HG03159 (cell line): ENCODE results near the gene TNP2.
A peak's percentile ranks its signal among the peaks of the same experiment; 100 is the strongest.

Experiments
- ATAC-seq: cut with Tn5 transposase; IDR thresholded peaks from one replicate; pipeline ENCODE4 v1.9.1; 2021; ENCODE audit warnings: mild to moderate bottlenecking, moderate library complexity; ENCODE audit not compliant: unreplicated experiment

The TNP2 gene

GRCh38 chr16:11268921-11269375 lies at the start of gene TNP2:
Gene TNP2 (minus strand): TSS chr16:11269325. CDS start chr16:11269262, 63 bp downstream.
- ATAC-seq: no peak

GRCh38 chr16:11318817-11319216 lies 49.7 kb upstream of the TNP2 start:
- no peak for ATAC-seq

DNA sequence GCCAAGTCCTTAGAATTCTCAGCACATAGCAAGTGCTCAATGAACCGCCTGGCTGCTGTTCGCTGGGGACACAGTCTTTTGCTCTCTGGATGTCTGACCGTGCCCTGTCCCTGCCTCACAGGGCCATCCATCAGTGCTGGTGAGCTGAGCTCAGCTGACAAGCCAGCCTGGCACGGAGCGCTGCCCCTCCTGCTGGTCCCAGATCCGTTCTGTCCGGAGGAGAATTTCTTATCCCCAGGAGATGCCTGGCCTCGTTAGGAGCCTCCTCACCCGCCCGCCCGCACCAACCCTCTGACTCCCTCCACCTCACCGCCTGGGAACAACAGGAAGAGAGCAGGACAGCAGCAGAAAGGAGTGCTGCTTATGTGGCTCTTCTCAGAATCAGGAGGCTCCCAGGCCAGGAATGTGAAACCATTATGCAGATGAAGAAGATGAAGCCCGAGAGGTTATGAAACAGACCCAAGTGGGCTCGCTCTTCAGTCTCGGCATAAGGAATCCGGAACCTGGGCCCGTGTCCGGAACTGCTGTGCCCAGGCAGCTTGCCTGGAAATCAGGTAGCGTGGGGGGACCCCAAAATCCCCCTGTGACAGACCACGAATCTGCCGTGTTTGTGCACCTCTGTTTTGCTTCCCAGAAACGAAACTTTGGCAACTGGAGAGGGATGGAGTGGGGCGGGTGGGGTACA lies 47.3 kb upstream of the TNP2 start:
- no peak for ATAC-seq

GRCh38 chr16:11315510-11315909 lies 46.4 kb upstream of the TNP2 start:
- ATAC-seq: no peak

DNA sequence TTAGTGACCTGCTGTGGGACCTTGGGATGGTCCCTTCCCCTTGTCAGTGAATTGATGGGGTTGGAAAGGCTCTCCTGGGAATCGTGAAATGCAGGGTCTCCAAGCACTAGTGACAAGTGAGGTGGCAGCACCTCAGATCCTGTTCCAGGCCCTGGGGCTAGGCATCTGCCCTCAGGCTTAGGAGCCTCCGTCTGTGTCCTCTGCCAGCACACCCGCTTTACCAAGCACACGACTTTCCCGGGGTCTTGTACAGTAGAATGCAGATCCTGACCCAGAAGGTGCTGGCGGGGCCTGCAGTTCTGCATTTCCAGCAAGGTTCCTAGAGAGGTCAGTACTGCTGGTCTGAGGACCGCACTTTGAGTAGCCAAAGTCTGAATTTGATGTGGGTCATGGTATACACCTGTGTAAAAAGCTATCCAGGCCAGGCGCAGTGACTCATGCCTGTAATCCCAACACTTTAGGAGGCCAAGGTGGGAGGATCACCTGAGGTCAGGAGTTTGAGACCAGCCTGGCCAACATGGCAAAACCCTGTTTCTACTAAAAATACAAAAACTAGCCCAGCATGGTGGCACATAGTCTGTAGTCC lies 45.3 kb upstream of the TNP2 start:
- no peak for ATAC-seq

- ATAC-seq: no peak
Measured at GRCh38 chr16:11313493-11314308, 44.6 kb upstream of the TNP2 start.

GRCh38 chr16:11312718-11313492 lies 43.8 kb upstream of the TNP2 start:
- no peak for ATAC-seq

GRCh38 chr16:11310997-11311561 lies 42.0 kb upstream of the TNP2 start:
- peak; percentile 41 for ATAC-seq

GRCh38 chr16:11310634-11310977 lies 41.5 kb upstream of the TNP2 start:
- ATAC-seq: no peak

DNA sequence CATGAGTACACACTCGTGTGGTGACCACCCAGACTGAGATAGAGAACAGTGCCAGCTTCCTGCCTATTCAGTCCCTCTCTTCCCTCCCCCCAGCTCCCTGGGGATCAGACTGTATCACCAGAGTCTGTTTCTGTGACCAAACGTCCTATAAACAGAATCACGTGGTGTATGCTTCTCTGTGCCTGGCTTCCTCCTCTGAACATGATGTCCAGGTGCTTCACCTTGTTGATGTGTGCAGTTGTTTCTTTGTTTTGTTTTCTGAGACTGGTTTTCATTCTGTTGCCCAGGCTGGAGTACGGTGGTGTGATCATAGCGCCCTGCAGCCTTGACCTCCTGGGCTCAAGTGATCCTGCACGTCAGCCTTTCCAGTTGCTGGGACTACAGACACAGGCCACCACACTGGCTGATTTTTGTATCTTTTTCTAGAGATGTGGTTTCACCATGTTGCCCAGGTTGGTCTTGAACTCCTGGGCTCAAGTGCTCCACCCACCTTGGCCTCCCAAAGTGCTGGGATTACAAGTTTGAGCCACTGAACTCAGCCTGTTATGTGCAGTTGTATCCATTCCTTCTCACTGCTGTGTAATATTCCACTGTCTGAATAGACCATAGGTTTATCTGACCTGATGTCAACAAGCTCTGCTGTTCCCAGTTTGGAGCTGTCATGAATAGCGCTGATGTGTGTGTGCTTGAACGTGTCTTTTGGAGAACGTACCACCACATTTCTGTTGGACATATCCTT lies 40.9 kb upstream of the TNP2 start:
- ATAC-seq: peak; percentile 53

- ATAC-seq: no peak
Measured at GRCh38 chr16:11308493-11309283, 39.6 kb upstream of the TNP2 start.

DNA sequence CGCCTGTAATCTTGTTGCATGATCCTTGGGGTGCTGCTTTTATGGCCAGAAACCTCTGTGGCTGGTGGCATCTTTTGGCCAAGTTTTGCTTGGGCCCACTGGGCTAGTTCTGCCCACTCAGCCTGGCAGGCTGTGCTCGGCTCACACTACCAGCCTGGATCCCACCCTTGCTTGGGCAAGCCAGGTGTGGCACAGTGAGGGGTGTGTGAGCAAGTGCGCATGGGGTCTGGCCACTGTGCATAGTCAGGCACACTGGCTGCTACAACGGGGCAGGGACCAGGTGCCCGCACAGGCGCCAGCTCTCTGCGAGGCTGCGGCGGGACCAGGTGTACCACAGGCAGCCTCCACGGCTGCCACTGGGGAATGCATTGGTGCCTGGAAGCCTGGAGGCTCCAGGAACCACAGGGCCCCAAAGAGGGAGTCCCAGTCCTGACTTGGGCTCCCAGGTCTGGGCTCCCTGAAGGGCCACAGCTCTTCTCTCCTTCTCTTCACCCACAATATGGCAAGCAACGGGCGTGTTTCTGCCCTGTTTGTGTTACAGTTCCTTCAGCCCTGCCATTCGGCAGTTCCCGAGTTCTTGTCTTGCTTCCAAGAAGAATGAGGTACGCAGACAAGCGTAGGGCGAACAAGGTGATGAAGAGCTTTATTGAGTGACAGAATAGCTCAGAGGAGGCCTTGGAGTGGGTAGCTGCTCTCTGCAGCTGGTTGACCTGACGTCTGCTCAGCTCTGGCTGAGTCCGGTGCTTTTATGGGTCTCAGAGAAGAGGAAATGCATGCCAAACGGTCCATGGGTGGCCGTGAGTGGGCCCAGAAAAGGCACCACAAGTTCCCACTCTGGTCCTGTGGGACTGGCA lies 38.7 kb upstream of the TNP2 start:
- ATAC-seq: no peak

DNA sequence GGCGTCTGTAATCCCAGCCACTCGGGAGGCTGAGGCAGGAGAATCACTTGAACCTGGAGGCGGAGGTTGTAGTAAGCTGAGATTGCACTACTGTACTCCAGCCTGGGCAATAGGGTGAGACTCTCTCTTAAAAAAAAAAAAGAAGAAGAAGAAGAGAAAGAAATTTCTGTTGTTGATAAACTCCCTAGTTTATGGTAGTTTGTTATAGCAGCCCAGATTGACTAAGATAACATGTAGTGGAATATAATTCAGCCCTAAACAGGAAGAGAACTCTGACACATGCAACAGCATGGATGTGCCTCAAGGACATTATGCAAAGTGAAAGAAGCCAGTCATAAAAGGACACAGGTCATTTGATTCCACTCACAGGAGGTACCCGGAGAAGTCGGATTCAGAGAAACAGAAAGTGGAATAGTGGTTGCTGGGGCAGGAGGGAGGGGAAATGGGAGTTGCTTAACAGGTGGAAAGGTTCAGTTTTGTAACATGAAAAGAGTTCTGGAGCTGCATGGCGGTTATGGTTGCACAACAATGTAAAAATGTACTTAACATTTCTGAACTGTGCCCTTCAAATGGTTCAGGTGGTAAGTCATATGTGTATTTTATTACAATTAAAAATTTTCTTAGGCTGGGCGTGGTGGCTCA lies 38.0 kb upstream of the TNP2 start:
- no peak for ATAC-seq

GRCh38 chr16:11306381-11306780 lies 37.3 kb upstream of the TNP2 start:
- ATAC-seq: no peak

- ATAC-seq: no peak
Measured at GRCh38 chr16:11303405-11304138, 34.4 kb upstream of the TNP2 start.

- no peak for ATAC-seq
Measured at GRCh38 chr16:11302977-11303376, 33.9 kb upstream of the TNP2 start.
